Activated naive CD8-positive, alpha-beta T cell treated with anti-CD3 and anti-CD28 coated beads, Interleukin-2, amount 50 U/mL, for 24 hours (primary cell): ENCODE results near the gene PQBP1.

ENCODE experiments used
- ATAC-seq: fragments of 150-1000 bp; cut with Tn5 transposase; one replicate; pipeline ENCODE4 v1.10.0; 2021
- DNase-seq: peaks from one replicate; pipeline ENCODE4 v3.0.0; 2021
- H3K27ac Mint-ChIP-seq: one replicate; pipeline ENCODE4 v1.8.0; 2021; ENCODE audit warnings: mild to moderate bottlenecking, mixed read lengths
- H3K27me3 Mint-ChIP-seq: one replicate; pipeline ENCODE4 v1.8.0; 2021; ENCODE audit warnings: mixed read lengths
- H3K36me3 Mint-ChIP-seq: one replicate; pipeline ENCODE4 v1.8.0; 2021; ENCODE audit warnings: low read depth, mixed read lengths
- H3K4me1 Mint-ChIP-seq: one replicate; pipeline ENCODE4 v1.8.0; 2021; ENCODE audit warnings: mixed read lengths
- H3K4me3 Mint-ChIP-seq: one replicate; pipeline ENCODE4 v1.8.0; 2021; ENCODE audit warnings: mild to moderate bottlenecking, moderate library complexity, mixed read lengths
- H3K9me3 Mint-ChIP-seq: one replicate; pipeline ENCODE4 v1.8.0; 2021; ENCODE audit warnings: mixed read lengths

Gene PQBP1

GRCh38 chrX:48927123-48927522 lies 29.4 kb downstream of the PQBP1 start:
- DNase-seq (no peak), ATAC-seq (no peak)
- Mint-ChIP-seq H3K27me3 (no peaks in the 10 kb centered on the region), H3K4me3 (no peak overlapping the region), H3K9me3 (no peaks in the 10 kb centered on the region), H3K4me1 (peaks cover 33% of the 10 kb centered on the region), H3K36me3 (peaks cover 30% of the 10 kb centered on the region), H3K27ac (no peak overlapping the region)

GRCh38 chrX:48927736-48928382 lies 30.1 kb downstream of the PQBP1 start:
- Mint-ChIP-seq H3K27me3 (no peaks in the 10 kb centered on the region), H3K27ac (no peak overlapping the region), H3K4me1 (peaks cover 30% of the 10 kb centered on the region), H3K4me3 (no peak overlapping the region), H3K36me3 (peaks cover 31% of the 10 kb centered on the region), H3K9me3 (no peaks in the 10 kb centered on the region)
- no peak for DNase-seq
- ATAC-seq: no peak

GRCh38 chrX:48933757-48934156 lies 36.0 kb downstream of the PQBP1 start:
- no peaks in the 10 kb centered on the region for H3K9me3 Mint-ChIP-seq
- peak overlapping the region; percentile 35 for H3K4me3 Mint-ChIP-seq
- peaks cover 32% of the 10 kb centered on the region for H3K36me3 Mint-ChIP-seq
- no peak for DNase-seq
- H3K27ac Mint-ChIP-seq: peak overlapping the region; percentile 97
- no peaks in the 10 kb centered on the region for H3K27me3 Mint-ChIP-seq
- no peak for ATAC-seq
- peaks cover 56% of the 10 kb centered on the region for H3K4me1 Mint-ChIP-seq

GRCh38 chrX:48934581-48935300 lies 37.0 kb downstream of the PQBP1 start:
- no peaks in the 10 kb centered on the region for H3K27me3 Mint-ChIP-seq
- peak; percentile 27 for ATAC-seq
- peaks cover 31% of the 10 kb centered on the region for H3K36me3 Mint-ChIP-seq
- peaks cover 65% of the 10 kb centered on the region for H3K4me1 Mint-ChIP-seq
- peak overlapping the region; percentile 48 for H3K4me3 Mint-ChIP-seq
- H3K9me3 Mint-ChIP-seq: no peaks in the 10 kb centered on the region
- H3K27ac Mint-ChIP-seq: peak overlapping the region; percentile 97
- DNase-seq: no peak

- H3K36me3 Mint-ChIP-seq: peaks cover 29% of the 10 kb centered on the region
- peaks cover 70% of the 10 kb centered on the region for H3K4me1 Mint-ChIP-seq
- peak overlapping the region; percentile 97 for H3K27ac Mint-ChIP-seq
- no peak for DNase-seq
- ATAC-seq: no peak
- H3K27me3 Mint-ChIP-seq: no peaks in the 10 kb centered on the region
- peak overlapping the region; percentile 48 for H3K4me3 Mint-ChIP-seq
- no peaks in the 10 kb centered on the region for H3K9me3 Mint-ChIP-seq
These were observed 37.6 kb downstream of the PQBP1 start for GRCh38 chrX:48935301-48935670.

GRCh38 chrX:48936429-48937053 lies 38.8 kb downstream of the PQBP1 start:
- Mint-ChIP-seq H3K27ac (peak overlapping the region; percentile 97), H3K9me3 (no peaks in the 10 kb centered on the region), H3K36me3 (peaks cover 33% of the 10 kb centered on the region), H3K4me1 (peaks cover 81% of the 10 kb centered on the region), H3K4me3 (peak overlapping the region; percentile 74), H3K27me3 (no peaks in the 10 kb centered on the region)
- DNase-seq: no peak
- ATAC-seq: no peak

GRCh38 chrX:48937054-48937907 lies 39.6 kb downstream of the PQBP1 start:
- ATAC-seq (peak; percentile 77), DNase-seq (peak; percentile 86)
- Mint-ChIP-seq H3K27me3 (no peaks in the 10 kb centered on the region), H3K27ac (peak overlapping the region; percentile 97), H3K36me3 (peaks cover 36% of the 10 kb centered on the region), H3K4me1 (peaks cover 89% of the 10 kb centered on the region), H3K4me3 (peak overlapping the region; percentile 74), H3K9me3 (no peaks in the 10 kb centered on the region)

- peak; percentile 74 for DNase-seq
- Mint-ChIP-seq H3K4me3 (peak overlapping the region; percentile 74), H3K4me1 (peaks cover 99% of the 10 kb centered on the region), H3K9me3 (no peaks in the 10 kb centered on the region), H3K36me3 (peaks cover 36% of the 10 kb centered on the region), H3K27me3 (no peaks in the 10 kb centered on the region), H3K27ac (peak overlapping the region; percentile 97)
- peak; percentile 55 for ATAC-seq
These were observed 41.1 kb downstream of the PQBP1 start for GRCh38 chrX:48938721-48939425.

- H3K4me3 Mint-ChIP-seq: peak overlapping the region; percentile 74
- no peaks in the 10 kb centered on the region for H3K27me3 Mint-ChIP-seq
- H3K9me3 Mint-ChIP-seq: no peaks in the 10 kb centered on the region
- H3K27ac Mint-ChIP-seq: peak overlapping the region; percentile 97
- ATAC-seq (no peak), DNase-seq (no peak)
- peaks cover 29% of the 10 kb centered on the region for H3K36me3 Mint-ChIP-seq
- H3K4me1 Mint-ChIP-seq: peaks cover 97% of the 10 kb centered on the region
These were observed 41.9 kb downstream of the PQBP1 start for GRCh38 chrX:48939524-48940228.

GRCh38 chrX:48940404-48940955 lies 42.8 kb downstream of the PQBP1 start:
- Mint-ChIP-seq H3K4me3 (no peak overlapping the region), H3K4me1 (peaks cover 89% of the 10 kb centered on the region)

GRCh38 chrX:48942895-48943294 lies 45.2 kb downstream of the PQBP1 start:
- peaks cover 19% of the 10 kb centered on the region for H3K36me3 Mint-ChIP-seq
- peaks cover 74% of the 10 kb centered on the region for H3K4me1 Mint-ChIP-seq
- H3K27ac Mint-ChIP-seq: peak overlapping the region; percentile 87
- no peak for ATAC-seq
- no peaks in the 10 kb centered on the region for H3K27me3 Mint-ChIP-seq
- peak overlapping the region; percentile 46 for H3K4me3 Mint-ChIP-seq
- H3K9me3 Mint-ChIP-seq: no peaks in the 10 kb centered on the region
- DNase-seq: no peak

More at GRCh38 chrX:48940404-48940955, 42.8 kb downstream of the PQBP1 start:
- Mint-ChIP-seq H3K36me3 (peaks cover 21% of the 10 kb centered on the region), H3K27me3 (no peaks in the 10 kb centered on the region), H3K27ac (peak overlapping the region; percentile 97), H3K9me3 (no peaks in the 10 kb centered on the region)
- no peak for ATAC-seq
- DNase-seq: no peak

GRCh38 chrX:48945517-48946348 lies 48.0 kb downstream of the PQBP1 start:
- Mint-ChIP-seq H3K4me3 (no peak overlapping the region), H3K9me3 (no peaks in the 10 kb centered on the region), H3K4me1 (peaks cover 48% of the 10 kb centered on the region), H3K27me3 (no peaks in the 10 kb centered on the region), H3K27ac (no peak overlapping the region), H3K36me3 (peaks cover 18% of the 10 kb centered on the region)
- peak; percentile 52 for DNase-seq
- ATAC-seq: no peak
